Stimulated activated CD4-positive, alpha-beta T cell treated with anti-CD3 and anti-CD28 coated beads, Interleukin-15, amount 100 ng/mL, for 48 hours (primary cell): Measurements from ENCODE around the gene PLVAP.

Experiments used
- DNase-seq, 2 donors: peaks; one replicate each; pipeline ENCODE4 v3.0.0-alpha.2; 2020; ENCODE audit warnings: low read depth in 2 of 2

Gene PLVAP

DNA sequence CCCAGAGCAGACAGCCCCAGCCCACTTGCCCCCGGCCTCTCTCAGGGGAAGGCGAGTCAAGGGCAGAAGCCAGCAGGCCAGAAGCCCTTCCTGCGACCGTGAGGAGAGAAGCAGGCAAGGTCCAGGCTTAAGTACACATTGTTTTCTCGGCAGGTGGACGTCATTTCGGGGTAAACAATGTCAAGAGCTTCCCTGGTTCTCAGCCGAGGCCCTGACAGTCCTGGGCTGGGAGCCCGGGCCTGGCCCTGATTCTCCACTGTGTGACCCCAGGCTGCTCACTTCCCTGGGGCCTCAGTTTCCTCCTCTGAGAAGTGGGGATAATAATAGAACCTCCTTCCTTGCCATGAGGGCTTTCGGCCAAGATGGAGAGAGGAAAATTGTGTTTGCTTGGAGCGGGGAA lies 19.4 kb downstream of the PLVAP start:
- DNase-seq = no peak

DNA sequence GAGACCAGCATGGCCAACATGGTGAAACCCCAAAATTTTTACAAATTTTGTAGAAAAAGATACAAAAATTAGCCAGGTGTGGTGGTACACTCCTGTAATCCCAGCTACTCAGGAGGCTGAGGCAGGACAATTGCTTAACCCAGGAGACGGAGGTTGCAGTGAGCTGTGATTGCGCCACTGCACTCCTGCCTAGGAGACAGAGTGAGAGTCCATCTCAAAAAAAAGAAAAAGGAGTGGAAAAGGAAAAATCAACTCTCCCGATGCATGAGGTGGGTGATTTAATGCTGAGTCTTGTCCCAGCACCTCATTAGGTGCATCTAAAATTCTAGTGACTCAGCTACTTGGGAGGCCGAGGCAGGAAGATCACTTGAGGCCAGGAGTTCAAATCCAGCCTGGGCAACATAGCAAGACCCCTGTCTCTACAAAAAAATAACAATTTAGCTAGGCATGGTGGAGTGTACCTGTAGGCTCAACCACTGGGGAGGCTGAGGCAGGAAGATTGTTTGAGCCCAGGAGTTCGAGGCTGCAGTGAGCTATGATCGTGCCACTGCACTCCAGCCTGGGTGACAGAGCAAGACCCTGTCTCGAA lies 20.0 kb downstream of the PLVAP start:
- no peak for DNase-seq

DNA sequence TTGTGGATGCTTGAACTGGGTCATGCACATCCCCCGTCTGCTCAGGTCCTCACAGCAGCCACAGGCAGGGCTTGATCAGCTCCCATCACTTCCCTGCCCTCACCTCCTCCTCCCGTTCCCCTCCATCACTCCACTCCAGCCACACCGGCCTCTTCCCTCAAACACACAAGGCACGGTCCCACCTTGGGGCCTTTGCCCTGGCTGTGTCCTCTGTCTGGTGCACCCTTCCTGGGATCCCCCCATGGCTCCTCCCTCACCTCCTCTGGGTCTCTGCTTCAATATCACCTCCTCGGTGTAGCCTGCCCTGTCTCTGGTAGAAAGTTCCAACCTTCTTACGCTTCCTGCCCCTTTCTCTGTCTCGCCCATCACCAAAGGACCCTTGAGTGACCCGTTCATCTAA lies 23.8 kb downstream of the PLVAP start:
- no peak for DNase-seq

DNA sequence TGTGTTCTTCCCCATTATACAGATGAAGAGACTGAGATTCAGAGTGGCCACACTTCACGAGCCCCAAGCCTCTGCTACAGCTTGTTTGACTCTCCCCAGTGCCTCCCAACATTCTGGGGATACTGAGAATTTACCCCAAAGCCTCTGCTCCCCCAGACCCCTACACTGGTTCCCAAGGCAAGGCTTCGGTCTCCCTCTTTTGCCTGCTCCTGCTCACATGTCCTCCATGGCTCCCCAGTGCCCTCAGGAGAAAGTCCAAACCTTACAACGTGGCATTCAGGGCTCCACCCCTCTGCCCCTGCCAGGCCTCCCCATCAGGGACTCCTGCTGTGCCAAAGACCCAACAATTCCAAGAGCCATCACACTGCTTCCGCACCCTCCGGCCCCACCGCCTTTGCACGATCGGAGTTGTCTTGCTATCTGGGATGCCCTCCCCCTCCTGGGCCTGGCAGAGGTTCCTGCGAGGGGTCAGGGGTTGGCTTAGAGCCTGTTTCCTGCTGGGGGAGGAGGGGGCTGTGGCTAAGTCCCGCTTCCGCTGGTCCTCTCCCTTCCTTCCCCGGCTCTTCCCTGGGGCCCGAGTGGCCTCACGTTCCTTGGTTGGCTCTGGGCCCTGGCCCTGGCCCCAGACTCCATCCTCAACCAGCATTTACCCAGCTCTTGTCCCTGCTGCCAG lies 24.4 kb downstream of the PLVAP start:
- no peak for DNase-seq

DNA sequence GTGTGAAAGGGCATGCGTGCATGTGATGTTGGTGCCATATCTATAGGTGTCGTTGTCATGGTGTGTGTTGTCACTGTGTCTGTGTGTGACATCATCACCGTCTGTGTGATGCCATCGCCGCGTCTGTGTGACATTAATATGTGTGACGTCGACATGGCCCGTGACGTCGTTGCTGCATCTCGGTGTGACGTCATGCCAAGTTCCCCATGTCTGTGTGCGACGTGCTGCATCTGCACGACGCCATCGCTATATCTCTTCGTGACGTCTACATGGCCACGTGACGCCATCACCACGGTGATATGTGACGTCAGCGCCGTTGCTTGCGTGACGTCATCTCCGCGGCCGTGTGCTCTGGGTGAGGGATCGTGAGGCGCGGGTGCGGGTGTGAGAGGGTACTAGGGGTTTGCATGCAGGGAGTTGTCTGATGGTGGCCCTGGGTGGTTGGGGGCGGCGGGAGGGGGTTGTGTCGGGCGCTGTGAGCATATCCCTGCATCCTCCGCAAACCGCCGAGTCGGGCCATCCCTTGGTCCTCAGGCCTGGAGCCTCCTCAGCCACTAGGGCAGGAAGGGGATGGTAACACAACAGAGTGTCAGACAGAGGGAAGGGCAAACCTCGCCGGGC lies 25.2 kb downstream of the PLVAP start:
- DNase-seq = no peak

DNA sequence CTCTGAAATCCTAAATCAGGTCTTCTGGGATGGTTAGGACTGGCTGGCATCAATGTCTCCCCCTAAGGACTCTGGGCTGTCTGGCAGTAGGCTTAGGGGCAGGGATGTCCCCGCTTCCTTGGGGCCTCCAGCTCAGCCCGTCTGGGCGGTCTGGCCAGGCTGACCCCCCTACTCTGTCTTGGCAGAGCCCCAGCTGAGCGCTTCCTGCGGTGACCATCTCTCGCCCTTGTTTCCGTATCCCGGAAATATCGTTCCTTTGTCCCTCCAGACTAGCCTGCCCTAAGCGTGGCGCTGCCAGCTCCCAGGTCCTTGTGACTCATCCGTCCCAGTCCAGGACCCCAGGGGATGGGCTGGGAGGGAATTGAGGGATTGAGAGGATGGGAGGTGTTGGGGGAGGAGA lies 28.4 kb downstream of the PLVAP start:
- DNase-seq = no peak

DNA sequence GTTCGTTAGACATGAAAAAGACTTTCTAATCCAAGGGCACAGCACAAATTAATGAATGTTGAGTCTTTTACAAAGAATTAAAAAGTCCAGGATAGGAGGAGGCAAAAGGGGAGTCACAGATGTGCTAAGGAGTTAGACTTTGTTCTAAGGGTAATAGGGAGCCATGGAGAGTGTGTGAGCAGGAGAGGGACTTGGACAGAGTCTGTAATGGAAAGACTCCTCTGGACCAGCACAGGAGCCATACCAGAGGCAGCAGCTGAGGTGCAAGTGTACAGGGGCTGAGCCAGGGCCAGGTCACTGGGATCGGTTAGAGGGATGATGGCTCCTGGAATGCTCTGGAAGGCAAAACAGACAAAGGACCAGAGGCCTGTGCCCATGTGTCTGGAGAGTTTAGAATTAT lies 29.3 kb downstream of the PLVAP start:
- DNase-seq = no peak

DNA sequence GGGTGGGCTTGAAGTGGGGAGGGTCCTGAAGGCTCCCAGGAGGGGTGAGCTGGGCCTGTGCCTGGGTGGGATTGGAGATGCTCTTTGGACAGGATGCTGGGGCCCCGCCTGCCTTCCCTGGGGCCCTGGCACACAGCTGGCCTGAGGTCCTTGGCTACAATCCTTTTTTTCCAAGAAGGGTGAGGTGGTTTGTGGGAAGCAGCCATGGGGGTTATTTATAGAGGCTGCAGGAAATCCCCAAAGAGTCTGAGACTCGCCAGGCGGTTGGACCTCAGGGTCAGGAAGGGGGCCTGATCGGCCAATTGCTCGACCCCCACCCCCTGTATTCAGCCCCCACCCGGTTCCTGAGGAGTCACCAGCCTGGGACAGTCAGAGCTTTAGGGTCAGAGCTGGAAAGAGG lies 29.8 kb downstream of the PLVAP start:
- no peak for DNase-seq

DNA sequence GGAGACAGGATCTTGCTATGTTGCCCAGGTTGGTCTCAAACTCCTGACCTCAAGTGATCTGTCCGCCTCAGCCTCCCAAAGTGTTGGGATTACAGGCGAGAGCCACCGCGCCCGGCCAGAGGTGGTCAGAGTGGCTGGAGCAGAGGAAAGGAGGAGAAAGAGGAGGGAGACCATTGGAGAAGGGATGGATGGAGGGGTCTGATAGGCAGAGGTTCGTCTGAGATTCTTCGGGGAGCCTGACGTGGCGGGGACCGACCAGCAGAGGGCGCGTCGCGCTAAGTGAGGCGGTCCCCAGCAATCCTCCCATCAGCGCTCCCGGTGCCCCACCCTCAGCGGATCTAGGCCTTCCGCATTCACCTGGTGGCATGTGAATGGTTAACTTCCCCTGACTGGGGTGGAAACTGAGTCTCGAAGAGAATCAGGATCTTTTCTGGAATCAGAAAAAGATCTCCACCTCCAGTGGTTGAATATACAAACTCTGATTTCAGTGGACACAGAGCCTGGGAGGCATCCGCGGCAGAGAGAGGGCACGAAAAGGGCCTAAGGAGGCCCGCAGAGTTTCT lies 31.0 kb downstream of the PLVAP start:
- DNase-seq = peak; percentile 59 to 76

DNA sequence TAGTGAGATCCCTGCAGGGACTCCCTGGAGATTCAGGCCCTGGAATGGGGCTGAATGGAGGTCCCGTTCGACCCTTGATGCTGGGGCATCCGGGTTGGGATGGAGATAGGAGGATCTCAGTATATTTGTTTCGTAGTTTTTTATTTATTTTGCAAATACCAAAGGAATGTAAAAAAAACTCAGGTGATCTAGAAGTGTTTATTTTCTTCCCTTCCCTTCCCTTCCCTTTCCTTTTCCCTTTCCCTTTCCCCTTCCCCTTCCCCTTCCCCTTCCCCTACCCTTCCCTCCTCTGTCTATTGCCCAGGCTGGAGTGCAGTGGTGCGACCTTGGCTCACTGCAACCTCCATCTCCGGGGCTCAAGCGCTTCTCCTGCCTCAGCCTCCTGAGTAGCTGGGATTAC lies 35.3 kb downstream of the PLVAP start:
- no peak for DNase-seq

DNA sequence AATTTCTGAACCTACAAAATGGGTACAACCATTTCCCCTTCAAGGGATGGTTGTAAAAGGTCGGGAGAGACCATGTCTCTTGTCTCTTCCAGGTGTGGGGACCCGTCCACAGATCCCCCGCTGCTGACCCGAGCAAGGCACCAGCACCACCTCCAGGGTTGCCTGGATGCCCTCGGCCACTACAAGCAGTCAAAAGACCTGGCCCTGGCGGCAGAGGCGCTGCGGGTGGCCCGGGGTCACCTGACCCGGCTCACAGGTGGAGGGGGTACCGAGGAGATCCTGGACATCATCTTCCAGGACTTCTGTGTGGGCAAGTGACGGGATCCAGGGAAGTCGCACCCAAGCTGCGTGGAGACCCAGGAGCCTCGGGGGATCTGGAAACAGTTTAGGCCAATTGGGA lies 35.8 kb downstream of the PLVAP start:
- no peak for DNase-seq

DNA sequence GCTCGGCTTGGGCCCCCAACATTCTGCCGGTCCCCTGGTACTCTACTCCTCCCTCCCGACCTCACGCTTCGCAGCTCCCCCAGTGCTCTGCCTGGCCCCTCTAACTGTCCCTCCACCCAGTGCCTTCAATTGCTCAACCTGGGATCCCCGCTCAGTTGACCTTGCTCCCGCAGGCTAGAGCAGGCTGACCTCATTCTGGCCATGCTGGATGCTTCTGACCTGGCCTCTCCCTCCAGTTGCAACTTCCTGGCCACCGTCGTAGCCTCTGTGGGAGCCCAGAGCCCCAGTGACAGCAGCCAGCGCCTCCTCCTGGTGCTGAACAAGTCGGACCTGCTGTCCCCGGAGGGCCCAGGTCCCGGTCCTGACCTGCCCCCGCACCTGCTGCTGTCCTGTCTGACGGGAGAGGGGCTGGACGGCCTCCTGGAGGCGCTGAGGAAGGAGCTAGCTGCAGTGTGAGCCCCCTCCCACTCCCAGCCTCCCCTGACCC lies 36.2 kb downstream of the PLVAP start:
- DNase-seq = no peak

DNA sequence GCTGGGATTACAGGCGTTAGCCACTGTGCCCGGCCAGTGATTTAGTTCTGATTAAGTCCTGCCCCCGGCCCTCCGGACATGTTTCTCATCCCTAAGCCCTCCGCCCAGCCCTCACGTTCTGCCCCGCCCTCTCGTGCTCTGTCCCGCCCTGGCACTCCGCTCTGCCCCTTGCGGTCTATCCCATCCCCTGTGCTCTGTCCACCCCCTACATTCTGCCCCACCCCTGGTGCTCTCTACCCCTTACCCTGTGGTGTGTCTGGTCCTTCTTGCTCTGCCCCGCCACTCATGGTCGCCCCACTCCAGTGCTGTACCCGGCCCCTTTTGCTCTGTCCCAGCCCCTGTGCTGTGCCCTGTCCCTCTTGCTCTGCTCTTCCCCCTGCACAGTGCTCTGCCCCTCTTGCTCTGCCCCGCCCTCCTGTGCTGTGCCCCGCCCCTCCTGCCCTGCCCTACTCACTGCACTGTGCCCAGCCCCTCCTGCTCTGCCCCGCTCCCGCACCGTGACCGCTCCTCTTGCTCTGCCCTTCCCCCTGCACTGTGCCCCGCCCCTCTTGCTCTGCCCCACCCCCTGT lies 36.8 kb downstream of the PLVAP start:
- no peak for DNase-seq

DNA sequence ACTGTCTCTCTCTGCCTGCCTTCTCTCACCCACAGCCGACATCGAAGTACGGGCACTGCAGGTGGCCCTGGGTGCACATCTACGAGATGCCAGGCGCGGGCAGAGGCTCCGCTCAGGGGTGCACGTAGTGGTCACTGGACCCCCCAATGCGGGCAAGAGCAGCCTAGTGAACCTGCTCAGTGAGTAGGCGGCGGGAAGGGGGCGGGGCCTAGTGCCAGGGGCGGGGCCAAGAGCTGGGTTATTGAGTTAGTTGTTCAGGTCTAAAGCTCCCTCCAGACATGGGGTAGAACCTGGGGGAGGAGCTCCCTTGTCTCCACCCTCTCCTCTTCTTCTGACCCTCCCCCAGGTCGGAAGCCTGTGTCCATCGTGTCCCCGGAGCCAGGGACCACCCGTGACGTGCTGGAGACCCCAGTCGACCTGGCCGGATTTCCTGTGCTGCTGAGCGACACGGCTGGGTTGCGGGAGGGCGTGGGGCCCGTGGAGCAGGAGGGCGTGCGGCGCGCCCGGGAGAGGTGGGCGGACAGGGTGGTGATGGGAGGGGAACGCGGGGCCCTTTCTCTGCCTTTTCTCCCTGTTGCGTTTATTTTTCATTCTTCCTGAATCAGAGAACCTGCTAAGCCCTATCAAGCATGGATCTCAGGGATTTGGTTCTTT lies 37.9 kb downstream of the PLVAP start:
- DNase-seq = peak in 1 of 2 donors; percentile 52

DNA sequence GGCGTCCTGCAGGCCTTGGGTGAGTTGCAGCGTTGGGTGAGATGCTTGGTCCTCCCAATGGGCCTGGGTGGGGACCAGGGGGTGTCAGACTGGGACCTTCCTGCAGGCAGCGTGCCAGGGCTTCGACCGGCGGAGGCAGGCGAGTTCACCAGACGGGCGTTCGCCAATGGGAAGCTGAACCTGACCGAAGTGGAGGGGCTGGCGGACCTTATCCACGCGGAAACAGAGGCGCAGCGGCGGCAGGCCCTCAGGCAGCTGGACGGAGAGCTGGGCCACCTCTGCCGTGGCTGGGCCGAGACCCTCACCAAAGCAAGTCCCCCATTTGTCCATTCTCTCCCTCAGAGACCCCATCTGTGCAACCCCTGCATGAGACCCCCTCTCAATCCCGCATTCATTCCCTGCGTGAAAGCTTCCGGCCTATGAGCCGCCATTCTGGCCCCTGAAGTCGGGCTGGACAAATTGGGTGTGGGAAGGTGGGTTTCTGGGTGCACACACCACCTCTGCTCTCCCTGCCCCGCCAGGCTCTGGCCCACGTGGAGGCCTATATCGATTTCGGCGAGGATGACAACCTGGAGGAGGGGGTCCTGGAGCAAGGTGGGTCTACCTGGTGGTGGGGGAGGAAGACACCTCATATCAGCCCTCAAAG lies 38.6 kb downstream of the PLVAP start:
- DNase-seq = no peak

DNA sequence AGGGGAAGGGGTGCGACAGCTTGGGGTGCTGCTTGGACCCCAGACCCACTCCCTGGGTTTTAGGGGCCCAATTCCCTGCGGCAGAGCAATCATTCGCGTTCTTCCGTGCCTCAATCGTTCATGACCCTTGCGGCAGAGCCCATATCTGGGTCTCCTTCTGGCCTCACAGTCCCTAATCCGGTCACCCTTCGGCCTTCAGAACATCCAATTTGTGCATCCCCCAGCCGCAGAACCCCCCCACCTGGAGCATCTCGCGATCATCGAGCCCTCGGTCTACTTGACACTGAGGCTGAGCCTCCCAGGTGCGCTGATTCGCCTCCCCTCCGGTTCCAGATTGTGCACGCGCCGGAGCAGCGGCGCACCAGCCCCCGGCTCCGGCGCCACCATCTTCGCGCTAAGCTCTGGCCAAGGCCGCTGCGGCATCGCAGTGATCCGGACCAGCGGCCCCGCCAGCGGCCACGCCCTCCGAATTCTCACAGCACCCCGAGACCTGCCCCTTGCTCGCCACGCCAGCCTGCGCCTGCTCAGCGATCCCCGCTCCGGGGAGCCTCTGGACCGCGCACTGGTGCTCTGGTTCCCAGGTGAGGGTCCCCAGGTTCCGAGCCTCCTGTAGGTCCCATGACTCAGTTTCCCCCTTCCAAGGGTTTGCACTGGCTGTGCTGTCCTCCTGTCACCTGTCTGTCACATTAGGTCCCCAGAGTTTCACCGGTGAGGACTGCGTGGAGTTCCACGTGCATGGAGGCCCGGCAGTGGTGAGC lies 39.3 kb downstream of the PLVAP start:
- DNase-seq = no peak

DNA sequence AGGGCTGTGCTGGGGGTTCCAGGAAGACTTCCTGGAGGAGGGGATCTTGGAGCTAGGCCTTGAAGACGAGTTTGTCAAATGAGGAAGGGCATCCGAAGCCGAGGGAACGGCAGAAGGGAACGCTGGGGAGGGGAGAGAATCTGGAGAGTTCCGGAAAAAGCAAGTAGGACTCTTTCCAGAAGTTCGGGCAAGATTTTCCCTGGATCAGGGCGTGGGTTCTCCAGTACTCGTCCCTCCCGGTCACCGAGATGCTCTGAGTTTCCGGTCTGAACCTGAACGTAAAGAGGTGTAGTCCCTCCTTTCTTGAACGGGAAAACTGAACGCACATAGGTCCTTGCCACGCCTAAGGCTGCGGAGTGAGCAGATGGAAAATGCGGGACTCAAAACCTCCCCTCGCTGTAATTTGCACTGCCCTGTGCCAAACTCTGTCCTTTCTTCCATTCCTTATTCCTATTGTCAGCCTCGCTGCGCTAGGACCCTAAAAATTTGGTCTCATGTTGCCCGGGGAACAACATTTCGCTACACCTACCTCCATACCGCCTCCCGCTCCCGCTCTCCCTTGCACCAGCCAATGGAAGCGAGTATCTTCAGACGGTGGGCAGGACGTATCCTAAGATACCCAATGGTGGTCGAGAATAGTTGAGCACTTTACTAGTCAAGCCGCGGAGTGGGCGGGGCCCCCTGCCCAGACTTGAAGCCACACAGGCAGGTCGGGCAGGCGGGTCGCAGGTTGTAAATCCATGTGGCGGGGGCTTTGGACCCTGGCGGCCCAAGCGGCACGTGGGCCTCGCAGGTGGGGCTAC lies 40.1 kb downstream of the PLVAP start, which contains the start of gene GTPBP3:
Gene GTPBP3 (plus strand): TSS at position 682 of the 803 bp plus-strand sequence. CDS start 59 bp downstream, at position 741.
- DNase-seq = peak; percentile 95 to 96

DNA sequence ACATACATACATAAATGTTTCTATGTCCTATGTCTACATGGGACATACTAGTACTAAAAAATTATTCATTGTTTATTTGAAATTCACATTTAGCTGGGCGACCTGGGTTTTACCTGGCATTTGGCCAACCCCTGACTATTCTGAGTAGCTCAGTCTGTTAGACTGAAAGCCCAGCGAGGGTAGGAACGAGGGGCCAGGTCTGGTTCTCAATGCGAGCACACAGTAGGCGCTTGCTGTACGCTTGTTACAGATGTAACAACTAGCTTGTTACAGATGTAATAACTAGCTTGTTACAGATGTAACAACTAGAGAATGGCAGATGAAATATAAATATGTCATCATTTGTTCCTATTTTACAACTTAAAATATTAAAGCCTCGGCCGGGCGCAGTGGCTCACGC lies 41.6 kb downstream of the PLVAP start:
- DNase-seq = no peak

DNA sequence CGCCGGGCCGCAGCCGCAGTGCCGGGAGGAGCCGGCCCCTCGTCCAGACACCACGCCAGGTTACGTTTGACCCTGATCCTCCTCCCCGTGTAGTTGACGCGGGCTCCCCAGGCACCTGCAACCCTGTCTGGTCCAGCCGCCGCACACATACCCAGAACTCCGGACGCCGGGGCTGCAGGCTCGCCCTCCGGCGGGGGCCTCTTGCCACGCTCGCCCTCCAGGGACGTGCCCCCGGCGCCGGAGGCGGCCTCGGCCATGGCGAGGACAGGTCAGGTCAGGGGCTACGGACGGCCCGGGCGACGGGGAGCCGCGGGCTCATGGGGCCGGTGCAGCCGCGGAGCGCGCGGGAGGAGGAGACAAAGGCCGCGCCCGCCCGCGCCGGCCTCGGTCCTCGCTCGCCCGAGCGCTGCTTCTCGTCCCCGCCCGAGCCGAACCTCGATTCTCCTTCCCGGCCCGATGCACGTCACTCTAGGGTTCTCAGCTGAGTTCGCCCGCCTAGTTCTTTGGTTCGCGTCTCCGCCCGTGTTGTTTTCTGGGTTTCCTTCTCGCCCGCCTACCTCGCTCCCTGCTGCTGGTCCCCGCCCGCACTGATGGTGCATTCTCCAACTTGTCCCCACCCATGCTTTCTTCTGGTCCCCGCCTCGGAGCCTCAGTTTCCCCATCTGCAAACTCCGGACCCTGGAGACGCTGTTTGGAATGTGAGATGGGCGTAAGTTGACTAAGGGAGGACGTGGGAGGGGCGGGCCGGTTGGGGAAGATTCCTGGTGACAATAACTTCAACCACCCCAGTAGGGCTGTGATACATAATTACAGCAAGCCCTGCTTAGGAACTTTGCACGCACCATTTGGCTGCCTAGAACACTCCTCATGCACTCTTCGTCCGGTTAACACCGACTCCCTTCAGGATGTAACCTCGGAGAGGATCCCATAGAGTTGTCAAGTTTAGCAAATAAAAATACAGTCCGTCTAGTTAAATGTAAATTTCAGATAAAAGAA lies 42.4 kb downstream of the PLVAP start, which contains the start of gene ANO8:
Gene ANO8 (minus strand): TSS at position 442 of the 996 bp plus-strand sequence. CDS start 185 bp downstream, at position 257.
- peak; percentile 93 to 96 for DNase-seq
